T-helper 9 cell (primary cell): Measurements from ENCODE around the gene AVEN.

ENCODE experiments used
- DNase-seq: peaks from one replicate; pipeline ENCODE4 v3.0.0-alpha.2; 2020

The AVEN gene

GRCh38 chr15:33982516-33982915 lies 56.5 kb downstream of the AVEN start:
- DNase-seq: no peak

- no peak for DNase-seq
Observed at GRCh38 chr15:33980159-33980558, 58.8 kb downstream of the AVEN start.

GRCh38 chr15:33975022-33975565 lies 63.9 kb downstream of the AVEN start:
- DNase-seq: no peak

- no peak for DNase-seq
Observed at GRCh38 chr15:33971811-33972210, 67.2 kb downstream of the AVEN start.

- DNase-seq: no peak
Observed at GRCh38 chr15:33968821-33969220, 70.2 kb downstream of the AVEN start.

GRCh38 chr15:33968224-33968623 lies 70.8 kb downstream of the AVEN start, which contains the start of gene CHRM5:
Gene CHRM5, plus strand, starts transcription at chr15:33968497. Its CDS starts 94,221 bp downstream, at chr15:34062718.
- DNase-seq: no peak

- DNase-seq: no peak
Observed at GRCh38 chr15:33964665-33965040, 74.4 kb downstream of the AVEN start.

- DNase-seq: no peak
Observed at GRCh38 chr15:33963831-33964664, 75.0 kb downstream of the AVEN start.

GRCh38 chr15:33960549-33960935 lies 78.5 kb downstream of the AVEN start:
- no peak for DNase-seq

GRCh38 chr15:33959844-33960548 lies 79.0 kb downstream of the AVEN start:
- no peak for DNase-seq

GRCh38 chr15:33956397-33956796 lies 82.6 kb downstream of the AVEN start:
- no peak for DNase-seq

- DNase-seq: no peak
Observed at GRCh38 chr15:33955945-33956344, 83.1 kb downstream of the AVEN start.

- DNase-seq: no peak
Observed at GRCh38 chr15:33946152-33946551, 92.9 kb downstream of the AVEN start.

GRCh38 chr15:33941279-33942063 lies 97.5 kb downstream of the AVEN start:
- DNase-seq: no peak

GRCh38 chr15:33934921-33935320 lies 104.1 kb downstream of the AVEN start:
- DNase-seq: no peak

- DNase-seq: no peak
Observed at GRCh38 chr15:33934396-33934795, 104.6 kb downstream of the AVEN start.

- DNase-seq: no peak
Observed at GRCh38 chr15:33932734-33933133, 106.3 kb downstream of the AVEN start.

GRCh38 chr15:33926260-33926659 lies 112.7 kb downstream of the AVEN start:
- no peak for DNase-seq

- no peak for DNase-seq
Observed at GRCh38 chr15:33923446-33923845, 115.6 kb downstream of the AVEN start.

GRCh38 chr15:33915571-33916407 lies 123.2 kb downstream of the AVEN start:
- DNase-seq: no peak

GRCh38 chr15:33913459-33913858 lies 125.5 kb downstream of the AVEN start:
- DNase-seq: no peak

GRCh38 chr15:33912326-33912725 lies 126.7 kb downstream of the AVEN start:
- DNase-seq: no peak
